Pericardium fibroblast (primary cell): Measurements from ENCODE around the gene FBXO4. TPM values are rescaled to one million over a fixed set of nuclear protein-coding genes. Genes with fewer than 3 reads are reported as not detected.

ENCODE experiments used
- total RNA-seq: library from RNA; depleted of rRNA; stranded (reverse); fragments of >200 nt; gene quantifications from 2 replicates; pipeline ENCODE4 v1.2.3, GENCODE V29; 2015

The FBXO4 gene
- 6.9 and 7.6 TPM in 2 replicates for total RNA-seq

DNA sequence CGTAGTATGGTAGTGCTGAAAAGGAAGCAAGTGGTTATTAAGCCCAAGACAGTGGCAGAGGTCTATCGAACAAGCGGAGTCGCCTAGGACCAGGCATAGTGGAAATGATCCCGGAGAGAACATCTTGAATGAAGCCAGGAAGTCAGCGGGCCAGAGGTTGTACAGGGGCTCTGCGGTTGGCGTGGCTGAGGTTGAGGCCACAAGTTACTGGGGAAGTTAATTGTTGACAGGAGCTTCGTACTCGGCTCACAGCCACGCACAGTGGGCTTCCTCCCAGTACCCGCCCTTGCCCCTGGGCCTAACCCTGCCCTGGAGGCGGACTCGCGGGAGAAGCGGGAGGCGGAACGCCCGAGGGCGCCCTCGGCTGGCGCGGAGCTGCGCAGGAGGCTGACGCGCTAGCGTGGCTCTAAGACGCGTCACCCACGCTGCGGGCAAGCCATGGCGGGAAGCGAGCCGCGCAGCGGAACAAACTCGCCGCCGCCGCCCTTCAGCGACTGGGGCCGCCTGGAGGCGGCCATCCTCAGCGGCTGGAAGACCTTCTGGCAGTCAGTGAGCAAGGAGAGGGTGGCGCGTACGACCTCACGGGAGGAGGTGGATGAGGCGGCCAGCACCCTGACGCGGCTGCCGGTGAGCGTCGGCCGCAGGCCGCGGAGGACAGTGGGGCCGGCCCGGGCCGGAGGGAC lies at the start of gene FBXO4:
Gene FBXO4 (plus strand): TSS at position 410 of the 683 bp plus-strand sequence. CDS start 29 bp downstream, at position 439.

GRCh38 chr5:41903892-41904799 lies 20.9 kb upstream of the FBXO4 start, which contains the start of gene RIMOC1:
TSS of gene RIMOC1 (plus strand) at chr5:41904344. CDS start at chr5:41904368, 24 bp downstream.

Other genes starting within 250 kb of the FBXO4 start
- 20.1 and 27.1 TPM in 2 replicates for gene OXCT1, start 54.9 kb upstream of the FBXO4 start, total RNA-seq
- 15.3 and 33.7 TPM in 2 replicates for gene RIMOC1, start 20.9 kb upstream of the FBXO4 start, total RNA-seq